T47D (cell line): ENCODE data around the gene TMEM190.
A peak's percentile ranks its signal among the peaks of the same experiment; 100 is the strongest.
"Not testable (repeated sequence)": the region's sequence is repeated elsewhere in the genome, so short reads cannot be mapped to it uniquely, and the experiment has no call there.

ENCODE experiments used
- DNase-seq, 2 experiments: peaks; one replicate each; pipeline versions ENCODE4 v3.0.0 to v3.0.0-alpha.2; 2011 to 2012; ENCODE audit warnings: low read depth in 1 of 2, low spot score in 1 of 2
- JUND ChIP-seq: IDR thresholded peaks from 2 replicates; pipeline ENCODE4 v1.6.1; 2012; ENCODE audit warnings: low read depth
- in situ Hi-C: cut with HindIII; loops from 2 replicates; pipeline ENCODE4 v1.10.0; 2016; ENCODE audit warnings: low sequenced_read_pairs, low pct_unique_long_range_greater_than_20kb

The TMEM190 gene

DNA sequence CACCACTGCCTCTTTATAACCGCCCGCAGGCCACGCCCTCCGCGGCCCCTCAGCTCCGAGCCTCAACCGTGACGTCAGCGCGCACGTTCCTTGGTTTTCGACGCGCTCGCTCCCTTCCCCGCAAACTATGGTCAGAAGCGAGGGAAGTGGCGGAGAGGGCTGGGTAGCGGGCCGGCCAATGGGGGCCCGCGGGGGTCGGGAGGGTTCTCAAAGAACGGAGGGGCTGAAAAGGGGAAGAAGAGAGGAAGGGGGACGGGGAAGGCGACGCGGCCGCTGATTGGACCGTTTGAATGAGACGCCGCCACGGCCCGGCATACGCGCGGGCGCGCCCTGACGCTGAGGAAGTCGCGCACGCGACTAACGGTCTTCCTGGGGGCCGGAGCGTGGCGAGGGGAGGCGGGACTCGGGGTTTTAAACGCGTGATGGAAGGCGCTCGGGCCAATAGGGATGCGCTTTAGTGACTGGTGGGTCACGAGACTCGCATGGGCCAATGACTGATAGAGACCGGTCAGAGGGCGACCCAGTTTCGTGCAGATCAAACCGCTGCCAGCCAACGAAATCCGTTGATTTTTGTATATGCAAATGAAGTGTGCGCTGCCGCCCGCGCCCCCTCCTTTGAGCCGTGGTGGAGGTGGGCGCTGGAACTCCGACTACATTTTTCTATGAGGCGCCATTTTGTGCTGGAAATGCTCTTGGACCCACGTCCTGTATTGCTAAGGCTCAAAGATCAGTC lies 31.3 kb downstream of the TMEM190 start:
- TF ChIP-seq JUND = no peak
- in situ Hi-C loops = no loop called here

DNA sequence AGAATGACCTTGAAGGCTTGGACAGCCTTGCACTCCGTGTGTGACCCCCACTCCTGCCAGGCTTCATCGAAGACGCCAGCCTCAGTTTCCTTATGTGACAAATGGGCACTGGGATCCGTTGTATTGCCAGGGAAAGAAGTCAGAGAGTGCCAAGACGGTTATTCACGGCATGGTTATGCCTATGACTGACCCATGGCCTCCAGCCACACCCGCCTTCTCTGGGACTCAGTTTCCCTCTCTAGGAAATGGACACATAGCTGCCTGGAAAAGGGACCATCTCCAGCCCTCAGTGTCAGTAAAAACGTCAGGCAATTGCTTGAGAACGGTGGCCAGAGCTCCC lies 31.9 kb downstream of the TMEM190 start:
- no peak for TF ChIP-seq JUND
- in situ Hi-C loops = no loop called here
- no peak for DNase-seq

More for the DNA sequence above, 31.3 kb downstream of the TMEM190 start:
- DNase-seq = peak; percentile 99

DNA sequence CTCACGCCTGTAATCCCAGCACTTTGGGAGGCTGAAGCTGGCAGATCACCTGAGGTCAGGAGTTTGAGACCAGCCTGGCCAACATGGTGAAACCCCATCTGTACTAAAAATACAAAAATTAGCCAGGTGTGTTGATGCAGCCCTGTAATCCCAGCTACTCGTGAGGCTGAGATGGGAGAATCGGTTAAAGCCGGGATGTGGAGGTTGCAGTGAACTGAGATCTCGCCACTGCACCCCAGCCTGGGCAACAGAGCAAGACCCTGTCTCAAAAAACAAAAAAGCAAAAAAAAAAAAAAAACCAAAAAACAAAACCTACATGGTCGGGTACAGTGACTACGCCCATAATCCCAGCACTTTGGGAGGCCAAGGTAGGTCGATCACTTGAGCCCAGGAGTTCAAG lies 32.6 kb downstream of the TMEM190 start:
- in situ Hi-C loops = not testable (repeated sequence)

DNA sequence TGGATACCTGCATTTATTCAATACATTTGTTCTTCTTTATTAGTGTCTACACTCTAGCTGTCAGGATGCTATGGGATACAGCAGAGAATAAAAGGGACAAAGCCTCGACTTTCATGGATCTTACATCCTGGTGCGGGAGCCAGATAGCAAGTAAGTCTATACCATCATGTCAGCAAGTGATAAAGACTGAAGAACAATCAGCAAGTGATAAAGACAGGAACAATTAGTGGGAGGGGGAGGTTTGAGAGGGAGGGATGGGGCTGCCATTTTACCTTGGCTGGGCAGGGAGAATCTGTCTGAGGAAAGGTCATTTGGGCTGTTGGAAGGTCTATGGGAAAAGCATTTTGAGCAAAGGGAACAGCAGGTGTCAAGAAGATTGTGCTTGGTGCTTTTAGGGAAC lies 33.5 kb downstream of the TMEM190 start:
- no peak for TF ChIP-seq JUND
- DNase-seq = no peak
- in situ Hi-C loops = no loop called here

More for the DNA sequence above, 32.6 kb downstream of the TMEM190 start:
- not testable (repeated sequence) for DNase-seq

DNA sequence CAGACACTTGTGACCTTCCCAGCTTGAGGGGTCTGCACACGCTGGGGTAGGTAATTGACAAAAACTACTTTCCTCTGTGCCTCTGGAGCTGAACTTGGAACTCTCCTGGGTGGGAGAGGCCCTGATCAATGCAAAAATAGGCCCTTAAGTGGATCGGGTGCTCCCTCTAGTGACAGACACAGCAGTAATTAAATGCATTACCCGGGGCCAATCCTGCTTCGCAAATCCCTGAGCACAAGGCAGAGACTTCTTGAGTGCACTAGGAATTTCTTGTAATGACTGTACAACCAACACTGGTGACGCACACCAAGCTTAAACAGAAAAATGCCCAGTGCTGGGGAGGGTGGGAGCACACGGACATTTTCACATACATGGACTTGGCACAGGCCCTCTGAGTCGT lies 41.6 kb downstream of the TMEM190 start:
- no peak for TF ChIP-seq JUND
- in situ Hi-C loops = no loop called here
- DNase-seq = peak; percentile 64 to 85

DNA sequence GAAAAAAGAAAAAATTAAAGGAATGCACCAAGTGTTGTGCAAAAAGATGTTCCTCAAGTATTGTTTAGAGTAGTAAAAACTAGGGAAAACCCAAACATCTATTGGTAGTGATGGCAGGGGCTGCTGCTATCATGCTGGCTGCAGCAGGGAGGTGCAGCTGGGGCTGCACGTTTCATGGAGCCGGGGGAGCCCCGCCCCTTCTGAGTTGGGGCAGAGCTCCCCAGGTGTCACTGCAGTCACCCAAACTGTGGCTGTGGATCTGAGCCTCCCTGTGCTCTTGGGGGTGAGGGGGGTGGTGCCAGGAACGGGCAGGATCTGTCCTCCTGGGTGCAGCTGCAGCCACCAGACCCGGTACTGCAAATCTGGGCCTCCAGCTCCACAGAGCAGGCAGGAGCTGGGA lies 42.5 kb downstream of the TMEM190 start:
- in situ Hi-C loops = no loop called here
- no peak for TF ChIP-seq JUND

DNA sequence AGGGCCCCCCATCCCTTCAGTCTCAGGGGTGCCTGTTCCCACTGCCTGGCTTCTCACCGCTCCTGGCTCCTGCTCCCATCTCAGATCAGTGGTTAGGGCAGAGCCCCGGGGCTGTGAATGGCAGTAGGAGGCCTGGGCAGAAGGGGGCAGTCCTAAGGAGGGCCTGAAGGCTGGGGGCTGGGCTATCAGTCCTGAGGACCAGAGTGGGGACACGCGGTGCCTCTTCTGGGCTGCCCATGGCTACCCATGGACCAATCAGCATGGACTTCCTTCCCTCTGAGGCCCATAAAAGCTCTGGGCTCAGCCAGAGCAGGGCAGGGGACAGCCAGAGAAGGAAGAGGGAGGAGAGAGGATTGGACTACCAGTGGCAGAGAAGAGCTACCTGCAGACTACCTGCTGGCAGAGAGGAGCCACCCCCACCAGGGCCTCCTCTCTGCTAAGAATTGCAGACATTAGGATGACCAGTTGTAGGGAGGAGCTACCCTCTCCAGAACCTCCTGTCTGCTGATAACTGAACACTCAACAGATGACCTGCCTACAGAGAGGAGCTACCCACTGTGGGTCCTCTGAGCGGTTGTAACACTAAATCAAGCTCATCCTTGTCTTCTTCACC lies 43.1 kb downstream of the TMEM190 start:
- no peak for TF ChIP-seq JUND
- in situ Hi-C loops = no loop called here
- DNase-seq = no peak

More for the DNA sequence above, 42.5 kb downstream of the TMEM190 start:
- no peak for DNase-seq

DNA sequence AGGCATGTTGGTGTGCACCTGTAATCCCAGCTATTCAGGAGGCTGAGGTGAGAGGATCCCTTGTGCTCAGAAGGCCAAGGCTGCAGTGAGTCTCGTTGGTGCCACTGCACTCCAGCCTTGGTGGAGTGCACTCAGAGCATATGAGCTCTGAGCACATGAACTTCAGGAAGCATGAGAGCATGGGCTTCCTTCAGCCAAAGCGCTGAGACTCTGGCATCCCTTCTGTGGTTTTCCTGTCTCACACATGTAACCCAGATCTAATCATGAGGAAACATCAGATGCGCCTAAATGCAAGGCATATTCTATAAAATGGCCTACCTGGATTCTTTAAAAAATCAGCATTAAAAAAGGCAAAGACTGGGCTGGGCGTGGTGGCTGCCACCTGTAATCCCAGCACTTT lies 44.7 kb downstream of the TMEM190 start:
- DNase-seq, in situ Hi-C loops: not testable (repeated sequence)

DNA sequence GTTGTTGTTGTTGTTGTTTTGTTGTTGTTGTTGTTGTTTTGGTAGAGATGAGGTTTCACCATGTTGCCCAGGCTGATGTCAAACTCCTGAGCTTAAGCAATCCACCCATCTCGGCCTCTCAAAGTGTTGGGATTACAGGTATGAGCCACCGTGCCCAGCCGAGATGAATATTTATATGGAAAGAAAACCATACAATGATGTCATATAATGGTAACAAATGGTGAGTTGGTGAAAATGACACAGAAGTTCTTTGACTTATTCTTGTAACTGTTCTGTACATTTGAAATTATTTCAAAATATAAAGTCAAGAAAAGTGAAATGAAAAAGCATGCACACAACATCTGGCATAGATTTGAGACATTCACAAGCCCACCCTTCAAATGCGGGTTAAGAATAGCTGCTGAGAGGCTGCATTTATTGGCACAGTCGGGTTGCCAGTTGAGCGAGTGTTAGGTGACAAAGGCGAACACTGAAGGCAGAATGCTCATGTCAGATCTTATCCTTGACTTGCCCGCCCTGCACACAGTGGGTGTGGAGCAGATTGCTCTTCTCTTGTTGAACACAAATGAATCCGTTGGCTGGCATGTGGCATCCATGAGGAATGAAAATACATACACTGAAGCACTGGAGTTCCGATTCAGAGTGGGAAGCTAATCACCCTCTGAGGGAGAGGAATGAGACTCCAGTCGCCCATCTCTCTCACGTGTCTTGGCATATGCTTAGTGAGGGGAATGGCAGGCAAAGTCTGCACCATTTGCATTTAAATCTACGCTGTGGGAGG lies 46.8 kb downstream of the TMEM190 start:
- no peak for TF ChIP-seq JUND
- DNase-seq = no peak
- in situ Hi-C loops = no loop called here

DNA sequence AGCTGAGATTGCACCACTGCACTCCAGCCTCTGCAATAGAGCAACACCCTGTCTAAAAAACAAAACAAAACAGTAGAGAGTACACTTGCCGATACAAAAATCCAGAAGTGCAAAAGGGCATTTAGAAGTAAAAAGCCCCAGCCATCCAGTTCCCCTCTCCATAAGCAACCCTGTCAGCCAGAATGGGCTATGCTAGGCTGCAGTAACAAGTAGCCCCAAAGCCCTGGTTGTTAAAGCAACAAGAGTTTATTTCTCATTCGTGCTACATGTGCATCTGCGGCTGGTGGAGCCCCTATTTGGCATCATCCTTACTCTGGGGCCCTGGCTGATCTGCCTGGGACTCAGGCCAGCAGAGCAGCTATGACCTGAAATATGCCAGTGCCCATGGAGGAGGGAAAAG lies 47.9 kb downstream of the TMEM190 start:
- in situ Hi-C loops = no loop called here
- TF ChIP-seq JUND = no peak
- DNase-seq = no peak

DNA sequence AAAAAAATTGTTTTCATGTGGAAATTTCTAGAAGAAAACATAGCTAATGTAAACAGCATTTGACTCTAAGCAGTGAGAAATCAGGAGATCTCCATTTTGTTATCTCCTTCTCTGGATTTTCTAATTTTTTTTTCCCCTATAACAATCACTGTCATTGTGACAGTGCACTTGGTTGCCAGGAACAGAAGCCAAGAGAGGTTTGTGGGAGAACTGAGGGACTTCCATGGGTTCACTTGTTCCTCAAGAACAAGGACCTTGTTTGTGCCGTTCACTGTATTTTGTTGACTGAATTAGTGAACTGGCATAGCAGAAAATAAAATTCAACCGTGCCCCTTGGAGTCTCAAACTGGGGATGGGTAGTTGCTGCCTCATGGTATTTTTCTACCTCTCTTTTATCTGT lies 49.4 kb downstream of the TMEM190 start:
- in situ Hi-C loops = no loop called here
- no peak for DNase-seq

More for the DNA sequence above, 49.4 kb downstream of the TMEM190 start:
- TF ChIP-seq JUND = no peak
